ENCODE data around the gene SLC22A4.

The SLC22A4 gene

GRCh38 chr5:132293992-132294727 is at the start of gene SLC22A4:
Gene SLC22A4 (plus strand): TSS chr5:132294394. CDS start chr5:132294617, 223 bp downstream.
- peak; percentile 71 to 83 (median 71) for DNase-seq (ENCODE audit: low read depth in 3 of 3)

- no peak for DNase-seq (ENCODE audit: low read depth in 3 of 3)
Observed at GRCh38 chr5:132245593-132245992, 48.6 kb upstream of the SLC22A4 start.

GRCh38 chr5:132246806-132247205 is 47.4 kb upstream of the SLC22A4 start:
- DNase-seq (ENCODE audit: low read depth in 3 of 3): no peak

DNA sequence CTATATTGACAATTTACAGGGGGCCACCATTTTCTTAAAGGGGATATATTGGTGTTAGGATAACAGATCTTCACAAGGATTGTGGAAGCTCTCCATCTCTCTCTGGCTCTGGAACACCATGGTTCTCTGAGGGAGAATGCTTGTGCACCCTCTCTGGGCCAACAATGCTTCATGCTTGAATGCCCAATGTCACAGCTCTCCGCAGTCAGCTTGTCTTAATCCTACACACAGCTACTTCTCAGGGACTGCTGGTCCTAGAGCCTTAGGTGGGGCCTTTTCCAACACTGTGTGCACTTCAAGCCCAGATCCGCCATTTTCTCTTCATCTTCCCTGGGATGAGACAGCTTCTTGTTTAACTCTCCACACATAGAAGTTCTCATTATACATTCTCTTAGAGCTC is 43.6 kb upstream of the SLC22A4 start:
- DNase-seq (ENCODE audit: low read depth in 3 of 3): no peak

DNA sequence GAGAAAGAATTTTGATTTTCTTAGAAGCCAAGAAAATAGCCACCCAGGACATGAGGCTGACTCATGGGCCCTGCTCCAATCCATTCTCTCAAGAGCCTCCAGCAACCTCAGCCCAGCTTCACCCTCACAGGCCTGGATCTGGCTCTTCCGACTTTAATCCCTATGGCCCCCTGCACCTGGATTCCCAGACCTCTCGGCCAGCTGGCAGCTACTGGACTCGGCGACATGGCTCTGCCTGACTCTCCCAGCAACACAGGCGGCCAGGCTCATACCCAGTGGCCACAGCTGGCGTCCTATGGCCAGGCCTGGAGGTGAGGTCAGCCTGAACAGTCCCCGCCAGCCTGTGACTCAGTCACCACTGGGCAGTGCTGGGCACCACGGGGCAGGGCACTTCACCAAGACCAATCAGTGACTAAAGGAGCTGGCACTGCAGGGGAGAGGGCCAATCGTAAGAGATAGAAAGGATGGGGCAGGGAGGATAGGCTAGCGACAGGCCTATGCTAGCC is 42.9 kb upstream of the SLC22A4 start:
- no peak for DNase-seq (ENCODE audit: low read depth in 3 of 3)

DNA sequence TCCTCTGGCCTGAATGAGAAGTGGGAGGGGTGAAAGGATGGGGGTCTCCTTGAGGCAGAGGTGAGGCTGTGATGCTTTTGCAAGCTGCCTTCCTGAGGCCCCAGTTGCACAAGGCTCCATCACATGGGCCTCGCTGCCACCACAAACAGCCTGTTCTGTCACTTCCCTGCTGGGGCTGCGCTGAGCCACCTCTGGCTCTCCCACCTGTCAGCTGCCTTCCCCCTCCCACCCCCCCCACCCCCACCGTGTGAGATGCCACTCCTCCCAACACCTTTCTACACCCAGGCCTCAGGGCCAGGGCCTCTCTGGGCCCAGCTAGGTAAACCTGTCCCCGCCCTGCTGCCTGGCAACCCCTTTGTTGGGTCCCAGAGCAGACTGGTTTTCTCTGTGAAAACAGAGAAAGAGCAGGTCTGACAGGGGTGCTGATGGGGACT is 41.2 kb upstream of the SLC22A4 start:
- no peak for DNase-seq (ENCODE audit: low read depth in 3 of 3)

DNA sequence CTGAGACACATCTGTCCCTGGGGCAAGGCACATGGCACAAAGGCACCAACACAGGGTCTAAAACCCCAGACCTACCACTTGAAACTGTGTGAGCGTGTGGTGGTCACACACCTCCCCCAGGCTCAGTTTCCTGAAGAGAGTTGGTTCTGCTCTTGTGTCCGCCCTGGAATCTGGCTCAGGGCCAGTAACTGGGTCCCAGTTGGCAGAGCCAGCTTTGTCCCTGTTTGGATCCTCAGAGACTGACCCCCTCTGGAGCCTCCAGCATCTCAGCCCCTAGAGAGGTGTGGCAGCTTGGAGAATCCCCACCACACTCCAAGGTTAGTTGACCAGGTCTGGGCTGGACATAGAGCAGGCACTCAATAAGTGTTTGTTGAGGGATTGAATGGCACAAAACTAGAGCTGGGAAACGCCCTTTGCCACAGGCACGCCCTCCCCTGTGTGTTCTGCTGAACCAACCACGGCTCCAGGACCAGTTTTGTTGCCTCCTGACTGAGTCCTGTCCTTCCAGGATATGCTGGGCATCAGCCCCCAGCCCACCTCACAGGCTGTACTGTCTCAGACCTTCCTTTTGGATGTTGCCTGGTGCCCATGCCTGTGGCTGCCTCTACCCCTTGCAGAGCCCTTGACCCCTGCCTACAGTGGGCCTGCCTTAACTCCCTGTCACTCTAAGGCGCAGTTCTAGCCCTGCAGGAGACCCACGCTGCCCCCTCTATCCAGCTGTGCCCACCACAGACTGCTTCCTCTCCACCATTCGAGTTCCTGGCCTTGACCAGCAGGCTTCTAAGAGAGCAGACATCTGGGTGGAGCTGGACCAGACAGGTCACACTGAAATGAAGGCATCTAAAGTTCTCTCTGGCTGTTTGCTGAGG is 40.5 kb upstream of the SLC22A4 start:
- no peak for DNase-seq (ENCODE audit: low read depth in 3 of 3)

DNA sequence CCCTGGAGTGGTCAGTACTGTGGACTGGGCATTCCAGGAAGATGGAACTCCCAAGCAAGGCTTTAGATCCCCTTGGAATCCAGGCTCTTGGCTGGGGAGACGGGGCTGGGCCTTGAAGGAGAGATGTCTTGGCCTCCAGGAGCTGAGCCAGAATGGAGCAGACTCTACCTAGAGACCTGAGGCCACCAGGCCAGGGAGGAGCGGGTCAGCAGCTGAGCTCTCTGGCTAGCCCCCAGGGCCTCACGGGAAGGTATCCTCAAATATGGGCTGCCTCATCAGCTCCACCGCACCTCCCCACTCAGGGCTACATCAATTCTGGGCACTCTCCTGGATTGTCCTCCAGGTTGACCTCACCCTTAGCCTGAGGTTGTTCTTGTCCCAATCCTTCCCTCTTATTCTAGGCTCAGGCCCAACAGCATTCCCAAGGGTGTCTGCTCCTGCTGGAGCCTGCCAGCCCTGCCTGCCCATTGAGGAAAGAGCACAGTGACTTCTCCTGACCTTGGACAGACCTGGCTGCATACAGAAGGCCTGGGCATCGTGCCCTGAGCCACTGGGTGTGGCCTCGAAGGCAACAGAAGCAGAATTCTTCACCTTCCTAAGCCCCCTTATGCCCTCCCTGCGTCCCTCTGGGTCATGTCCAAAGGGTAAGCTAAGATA is 39.7 kb upstream of the SLC22A4 start:
- DNase-seq (ENCODE audit: low read depth in 3 of 3): no peak

GRCh38 chr5:132256086-132256782 is 38.0 kb upstream of the SLC22A4 start:
- DNase-seq (ENCODE audit: low read depth in 3 of 3): no peak

DNA sequence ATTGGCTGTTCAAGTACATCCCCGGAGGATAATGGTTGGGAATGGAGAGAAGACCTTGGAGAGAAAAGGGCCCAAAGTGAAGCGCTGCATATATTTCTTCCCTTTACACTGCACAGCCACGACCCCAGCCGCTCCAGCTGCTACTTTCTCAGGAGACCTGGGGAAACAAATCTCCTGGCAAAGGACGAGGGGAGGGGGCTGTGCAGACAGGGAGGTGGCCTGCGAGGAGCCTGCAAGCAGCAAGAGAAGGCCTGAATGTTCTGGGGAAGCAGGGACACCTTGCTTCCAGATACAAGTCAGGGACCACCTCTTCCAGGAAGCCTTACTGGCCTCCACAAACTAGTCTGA is 37.4 kb upstream of the SLC22A4 start:
- no peak for DNase-seq (ENCODE audit: low read depth in 3 of 3)

DNA sequence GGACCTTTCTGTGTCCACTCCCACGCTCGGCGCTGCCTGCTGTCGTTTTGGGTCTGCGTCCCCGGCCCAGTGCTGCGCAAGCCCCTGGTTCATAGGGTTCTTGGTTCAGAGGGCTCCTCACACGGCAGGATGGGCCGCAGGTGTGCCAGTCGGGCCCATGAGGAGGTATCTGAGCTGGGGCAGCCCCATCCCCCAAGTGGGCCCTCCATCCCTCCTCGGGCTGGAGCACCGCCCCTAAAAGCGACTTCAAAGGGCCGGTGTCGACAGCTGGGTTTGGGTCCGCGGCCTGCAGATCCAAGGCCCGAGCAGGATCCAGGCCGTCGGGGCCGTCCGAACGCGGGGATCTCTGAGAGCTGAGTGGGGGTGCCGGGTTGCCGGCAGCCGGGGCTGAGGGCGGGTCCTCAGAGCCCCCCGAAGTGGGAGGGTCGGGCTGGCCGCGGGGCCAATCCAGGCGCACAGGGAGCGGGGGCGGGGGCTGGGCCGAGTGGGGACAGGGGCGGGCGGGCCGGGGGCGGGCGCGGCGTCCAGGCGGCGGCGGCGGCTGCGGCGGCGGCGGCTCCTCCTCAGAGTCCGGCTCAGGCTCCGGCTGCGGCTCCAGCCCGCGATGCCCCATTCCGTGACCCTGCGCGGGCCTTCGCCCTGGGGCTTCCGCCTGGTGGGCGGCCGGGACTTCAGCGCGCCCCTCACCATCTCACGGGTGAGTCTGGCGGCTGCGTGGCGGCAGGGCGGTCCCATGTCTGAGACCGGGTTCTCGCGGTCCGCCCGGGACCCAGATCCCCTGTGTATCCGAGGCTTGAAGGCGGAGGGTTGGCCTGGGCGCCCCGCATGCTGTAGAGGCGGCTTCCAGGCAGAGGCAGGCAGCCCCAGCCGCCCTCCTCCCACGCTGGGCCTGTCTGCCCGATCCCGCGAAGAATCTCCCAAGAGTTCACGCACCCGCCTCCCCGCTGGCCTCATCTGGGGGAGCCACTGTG is 36.8 kb upstream of the SLC22A4 start, which contains the start of gene PDLIM4:
PDLIM4 (plus strand) TSS at position 566 of the 971 bp plus-strand sequence; CDS start at position 605, 39 bp downstream.
- DNase-seq (ENCODE audit: low read depth in 3 of 3): no peak

- no peak for DNase-seq (ENCODE audit: low read depth in 3 of 3)
Observed at GRCh38 chr5:132258102-132259068, 35.8 kb upstream of the SLC22A4 start.

DNA sequence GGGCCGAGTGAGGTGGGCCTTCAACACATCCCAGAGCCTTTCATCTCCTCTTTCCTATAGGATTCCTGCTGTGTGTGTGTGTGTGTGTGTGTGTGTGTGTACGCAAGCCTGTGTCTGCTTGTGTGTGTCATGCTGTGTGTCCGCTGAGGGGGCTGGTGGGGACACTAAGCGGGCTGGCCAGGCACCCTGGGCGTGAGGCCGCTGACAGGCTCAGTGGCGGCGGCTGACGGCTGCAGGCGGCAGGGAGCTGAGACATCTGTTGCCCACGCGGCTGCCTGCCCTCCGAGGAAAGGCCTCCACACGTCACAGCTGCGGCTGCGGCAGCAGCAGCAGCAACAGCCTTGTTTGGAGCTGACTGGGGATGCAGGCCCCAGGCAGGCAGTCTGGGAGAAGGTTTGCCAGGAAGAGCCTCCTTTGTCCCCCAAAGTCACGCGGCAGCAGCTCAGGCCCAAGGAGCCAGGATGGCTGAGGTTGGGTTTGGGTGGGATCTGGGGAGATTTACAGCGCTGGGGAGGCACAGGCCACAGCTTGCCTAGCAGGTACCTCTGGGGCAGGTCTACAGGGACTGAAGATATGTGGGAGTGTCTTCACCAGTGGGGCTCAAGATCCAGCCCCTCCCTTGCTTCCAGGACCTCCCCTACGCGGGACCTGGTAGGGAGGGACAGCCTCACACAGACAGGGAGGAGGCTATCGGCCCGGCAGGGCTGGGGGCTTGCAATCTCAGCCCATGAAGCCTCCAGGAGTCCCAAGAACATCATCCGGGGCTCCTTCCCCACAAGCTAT is 34.9 kb upstream of the SLC22A4 start:
- no peak for DNase-seq (ENCODE audit: low read depth in 3 of 3)

GRCh38 chr5:132260051-132260450 is 34.1 kb upstream of the SLC22A4 start:
- no peak for DNase-seq (ENCODE audit: low read depth in 3 of 3)

DNA sequence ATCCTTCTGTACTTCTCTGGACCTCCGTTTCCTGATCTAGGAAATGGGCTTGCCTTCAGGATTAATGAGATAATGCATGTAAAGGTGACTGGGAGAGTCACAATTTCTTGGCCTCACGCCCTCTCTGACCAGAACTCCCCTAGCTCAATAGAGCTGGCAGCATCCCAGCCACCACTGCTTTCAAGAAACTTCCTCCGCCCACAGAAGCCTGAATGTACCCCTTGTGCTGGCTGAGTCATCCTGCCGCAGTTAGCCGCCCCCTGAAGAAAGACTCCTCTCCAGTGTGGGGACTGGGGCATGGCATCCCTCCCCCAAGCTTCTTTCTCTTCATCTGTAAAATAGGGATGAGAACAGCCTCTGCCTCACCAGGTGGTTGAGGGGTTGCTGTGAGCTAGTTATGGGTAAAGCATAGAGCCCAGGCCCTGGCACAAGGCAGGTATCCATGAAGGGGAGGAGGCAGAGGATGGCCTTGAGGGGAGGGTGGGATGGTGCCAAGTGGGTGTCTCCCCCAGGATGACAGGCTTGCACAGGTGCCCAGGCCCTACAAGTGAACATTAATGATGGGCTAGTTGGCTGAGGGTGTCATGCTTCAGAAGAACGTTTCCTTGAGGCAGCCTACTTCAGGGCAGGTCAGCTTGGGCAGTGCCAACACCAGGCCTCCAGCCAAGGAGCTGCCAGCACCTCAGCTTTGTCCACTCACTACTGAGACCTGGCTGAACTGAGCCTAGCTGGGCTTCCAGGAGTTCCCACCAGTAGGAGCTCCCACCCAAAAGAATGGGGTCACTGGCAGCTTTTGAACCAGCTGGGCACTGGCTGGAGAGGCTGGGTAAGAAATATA is 33.3 kb upstream of the SLC22A4 start:
- DNase-seq (ENCODE audit: low read depth in 3 of 3): peak in 1 of 3 donors; percentile 29

GRCh38 chr5:132261881-132262845 is 32.0 kb upstream of the SLC22A4 start:
- DNase-seq (ENCODE audit: low read depth in 3 of 3): no peak
